Endothelial cell of umbilical vein (primary cell): ENCODE measurements around the gene STAP1. TPM values are rescaled to one million over a fixed set of nuclear protein-coding genes. Genes with fewer than 3 reads are reported as not detected.

ENCODE experiments used
- BruUV-seq: library from RNA; stranded (reverse); fragments of 400-500 nt; replicated peaks from 2 replicates; lab custom pipeline; 2021; lab: Mats Ljungman, UMichigan
- CTCF ChIA-PET: fragments of 300-600, 350-600 bp; sonication (Branson Sonifier 250); formaldehyde crosslinking; loops from one replicate; lab custom pipeline; 2021; ENCODE audit warnings: antibody characterized with exemption, inconsistent platforms; lab: Charles Lee
- POLR2A ChIA-PET: fragments of 300-600, 350-600 bp; sonication (Branson Sonifier 250); formaldehyde crosslinking; loops from one replicate; lab custom pipeline; 2021; ENCODE audit warnings: antibody characterized with exemption, inconsistent platforms; lab: Charles Lee
- DNase-seq: peaks from one replicate; pipeline ENCODE4 v3.0.0-alpha.2; 2011; ENCODE audit warnings: low read depth, low spot score
- FAIRE-seq: peaks from 2 replicates; lab custom pipeline; 2011; peaks lifted over from hg19 to GRCh38; lab: Jason Lieb, UNC
- H2AFZ ChIP-seq: 2 replicates; pipeline ENCODE4 v1.6.0; 2012; ENCODE audit warnings: low read depth, low read length, control low read depth, inconsistent platforms
- H3K27ac ChIP-seq: 2 replicates; pipeline ENCODE4 v1.5.1; 2011; ENCODE audit warnings: low read depth, mild to moderate bottlenecking, control low read depth, low read length, moderate library complexity; ENCODE audit not compliant: insufficient read depth
- H3K27me3 ChIP-seq, 2 experiments: 2 replicates each; pipeline versions ENCODE4 v1.6.0 to v1.6.1; 2011; ENCODE audit warnings: low read length in 2 of 2, mixed read lengths in 1 of 2; ENCODE audit not compliant: control insufficient read depth in 2 of 2, insufficient read depth in 2 of 2
- H3K36me3 ChIP-seq, 2 experiments: 2 replicates in 1 of 2; 3 replicates in 1 of 2; pipeline ENCODE4 v1.5.1; 2011; ENCODE audit warnings: low read length in 2 of 2, mild to moderate bottlenecking in 1 of 2, moderate library complexity in 1 of 2; ENCODE audit not compliant: control insufficient read depth in 2 of 2, insufficient read depth in 2 of 2; ENCODE audit errors: extremely low read depth in 1 of 2
- H3K4me1 ChIP-seq: 3 replicates; pipeline ENCODE4 v1.5.1; 2011; ENCODE audit warnings: mild to moderate bottlenecking, low read length; ENCODE audit not compliant: control insufficient read depth, insufficient read depth; ENCODE audit errors: extremely low read depth
- H3K4me2 ChIP-seq: 2 replicates; pipeline ENCODE4 v1.6.1; 2011; ENCODE audit warnings: low read length, control low read depth, mixed read lengths; ENCODE audit not compliant: insufficient read depth
- H3K4me3 ChIP-seq, 3 experiments: fragments of 200-600 bp in 1 of 3; sonication (generic), shearing (Covaris generic) in 1 of 3; replicated peaks in 1 of 3; 2 replicates each; pipeline ENCODE4 v1.5.1; 2011 to 2016; ENCODE audit warnings: control low read depth in 3 of 3, low read length in 3 of 3, mild to moderate bottlenecking in 2 of 3, inconsistent platforms in 1 of 3, low read depth in 1 of 3, moderate library complexity in 1 of 3; ENCODE audit not compliant: insufficient read depth in 1 of 3
- H3K79me2 ChIP-seq: 2 replicates; pipeline ENCODE4 v1.6.0; 2012; ENCODE audit warnings: low read length, inconsistent platforms; ENCODE audit not compliant: control insufficient read depth, insufficient read depth
- H3K9ac ChIP-seq: replicated peaks from 2 replicates; pipeline ENCODE3; 2011; ENCODE audit warnings: low read length, control low read depth; ENCODE audit not compliant: insufficient read depth; ENCODE audit errors: extremely low read depth
- H3K9me1 ChIP-seq: replicated peaks from 3 replicates; pipeline ENCODE4 v1.6.0; 2011; ENCODE audit warnings: mild to moderate bottlenecking, low read length; ENCODE audit not compliant: control insufficient read depth, insufficient read depth; ENCODE audit errors: extremely low read depth
- H3K9me3 ChIP-seq: replicated peaks from 2 replicates; pipeline ENCODE4 v1.5.1; 2012; ENCODE audit warnings: low read length, inconsistent platforms; ENCODE audit not compliant: control insufficient read depth, insufficient read depth
- H4K20me1 ChIP-seq: replicated peaks from 2 replicates; pipeline ENCODE3; 2011; ENCODE audit warnings: mild to moderate bottlenecking, low read length; ENCODE audit not compliant: control insufficient read depth, insufficient read depth; ENCODE audit errors: extremely low read depth
- EZH2 ChIP-seq: IDR thresholded peaks from 2 replicates; pipeline ENCODE4 v1.6.1; 2012; ENCODE audit warnings: borderline replicate concordance, low read depth, mild to moderate bottlenecking, moderate library complexity, low read length, inconsistent platforms; ENCODE audit not compliant: severe bottlenecking
- FOS ChIP-seq: IDR thresholded peaks from 2 replicates; pipeline ENCODE4 v1.6.1; 2011; ENCODE audit warnings: mild to moderate bottlenecking, low read length, moderate library complexity, borderline replicate concordance; ENCODE audit not compliant: insufficient read depth
- GATA2 ChIP-seq: IDR thresholded peaks from 2 replicates; pipeline ENCODE4 v1.7.0; 2011; ENCODE audit warnings: low read depth, mild to moderate bottlenecking, moderate library complexity, mixed read lengths, low read length; ENCODE audit not compliant: insufficient read length, insufficient read depth
- JUN ChIP-seq: IDR thresholded peaks from 2 replicates; pipeline ENCODE4 v1.6.1; 2011; ENCODE audit warnings: borderline replicate concordance, low read depth; ENCODE audit not compliant: insufficient read length, insufficient read depth
- MAX ChIP-seq: IDR thresholded peaks from 2 replicates; pipeline ENCODE4 v1.6.1; 2011; ENCODE audit not compliant: insufficient read depth, insufficient read length
- MYC ChIP-seq: IDR thresholded peaks from one replicate; pipeline ENCODE4 v1.6.1; 2011; ENCODE audit warnings: mild to moderate bottlenecking, low read depth, low read length
- POLR2A ChIP-seq: IDR thresholded peaks from 2 replicates; pipeline ENCODE4 v1.6.1; 2012; ENCODE audit warnings: low read depth, mild to moderate bottlenecking, control low read depth, low read length
- POLR2AphosphoS5 ChIP-seq: IDR thresholded peaks from 2 replicates; pipeline ENCODE4 v1.6.1; 2012; ENCODE audit warnings: low read depth, mild to moderate bottlenecking, control low read depth, low read length, moderate library complexity; ENCODE audit not compliant: insufficient read depth
- dilution Hi-C: fragments of 300-500 bp; cut with MboI; formaldehyde crosslinking; loops from one replicate; pipeline ENCODE4 v1.15.0; 2019; ENCODE audit warnings: low sequenced_read_pairs; ENCODE audit not compliant: extremely low pct_ligation_motif_present
- intact Hi-C: fragments of 100-400 bp; cut with micrococcal nuclease; formaldehyde crosslinking; loops from one replicate; pipeline ENCODE4 v1.10.0; 2022
- polyA plus RNA-seq, 4 experiments: library from polyadenylated mRNA; depleted of rRNA in 3 of 4; stranded (reverse) in 3 of 4; unstranded in 1 of 4; fragments of >200 nt; gene quantifications; 2 replicates each; pipeline versions ENCODE4 v1.2.1 to v1.2.3, GENCODE V29; 2011 to 2012; ENCODE audit warnings: missing spikeins in 1 of 4
- total RNA-seq: library from RNA; stranded (reverse); gene quantifications from 2 replicates; pipeline ENCODE4 v1.2.3, GENCODE V29; 2021
- TF ChIP-seq, protein P1 (sequence below), 2 donors: IDR thresholded peaks; 1 replicate in 1 of 2; 2 replicates in 1 of 2; pipeline ENCODE4 v1.5.1; 2011; ENCODE audit warnings: low read length in 2 of 2, mild to moderate bottlenecking in 2 of 2, moderate library complexity in 2 of 2, control low read depth in 1 of 2, inconsistent platforms in 1 of 2, low read depth in 1 of 2; ENCODE audit not compliant: insufficient read depth in 1 of 2; ENCODE audit errors: extremely low read depth in 1 of 2

Gene STAP1
- total and polyA plus RNA-seq, 2 donors (not counting 3 experiments of a cell fraction or from before 2014, with no cell fraction given): not detected

- TF ChIP-seq JUN (no peak), EZH2 (no peak), MAX (no peak), FOS (no peak), POLR2A (no peak), POLR2AphosphoS5 (no peak), GATA2 (no peak), MYC (no peak)
- TF ChIP-seq, protein P1, sequence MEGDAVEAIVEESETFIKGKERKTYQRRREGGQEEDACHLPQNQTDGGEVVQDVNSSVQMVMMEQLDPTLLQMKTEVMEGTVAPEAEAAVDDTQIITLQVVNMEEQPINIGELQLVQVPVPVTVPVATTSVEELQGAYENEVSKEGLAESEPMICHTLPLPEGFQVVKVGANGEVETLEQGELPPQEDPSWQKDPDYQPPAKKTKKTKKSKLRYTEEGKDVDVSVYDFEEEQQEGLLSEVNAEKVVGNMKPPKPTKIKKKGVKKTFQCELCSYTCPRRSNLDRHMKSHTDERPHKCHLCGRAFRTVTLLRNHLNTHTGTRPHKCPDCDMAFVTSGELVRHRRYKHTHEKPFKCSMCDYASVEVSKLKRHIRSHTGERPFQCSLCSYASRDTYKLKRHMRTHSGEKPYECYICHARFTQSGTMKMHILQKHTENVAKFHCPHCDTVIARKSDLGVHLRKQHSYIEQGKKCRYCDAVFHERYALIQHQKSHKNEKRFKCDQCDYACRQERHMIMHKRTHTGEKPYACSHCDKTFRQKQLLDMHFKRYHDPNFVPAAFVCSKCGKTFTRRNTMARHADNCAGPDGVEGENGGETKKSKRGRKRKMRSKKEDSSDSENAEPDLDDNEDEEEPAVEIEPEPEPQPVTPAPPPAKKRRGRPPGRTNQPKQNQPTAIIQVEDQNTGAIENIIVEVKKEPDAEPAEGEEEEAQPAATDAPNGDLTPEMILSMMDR (IDR thresholded peaks at IDR 0.05; ENCODE audit: extremely low read depth in 1 of 2, insufficient read depth in 1 of 2, low read depth in 1 of 2, low read length in 2 of 2): no peak
- DNase-seq: no peak
- Histone ChIP-seq H3K4me1 (no peaks in the 10 kb centered on the region), H3K27me3 (no peaks in the 10 kb centered on the region), H3K4me2 (no peak overlapping the region), H3K36me3 (peaks cover 4 to 15% of the 10 kb centered on the region in 2 experiments), H4K20me1 (no peaks in the 10 kb centered on the region), H3K79me2 (no peaks in the 10 kb centered on the region), H3K9me1 (no peaks in the 10 kb centered on the region), H3K9me3 (no peaks in the 10 kb centered on the region), H3K27ac (no peak overlapping the region), H2AFZ (no peak overlapping the region), H3K9ac (no peak overlapping the region), H3K4me3 (no peak overlapping the region)
- ChIA-PET POLR2A (no interaction called here), CTCF (interaction anchor here (1.0 kb wide), 1 partner anchor 14 kb away, joined by 3 read pairs; no protein-coding TSS in a partner anchor)
- no peak for FAIRE-seq
- BruUV-seq: no TSS peak
- dilution Hi-C loops: no loop called here
- intact Hi-C loops: no loop called here
Measured at GRCh38 chr4:67638136-67638535, 79.6 kb downstream of the STAP1 start.
